Body of pancreas (tissue), 4 donors: ENCODE data around the gene SLC2A2. TPM values are rescaled to one million over a fixed set of nuclear protein-coding genes. Genes with fewer than 3 reads are reported as not detected.

Experiments
- ATAC-seq: fragments of 150-250 bp; one replicate; pipeline ENCODE4 v1.9.1; 2016
- DNase-seq, 4 donors: peaks; one replicate each; pipeline ENCODE4 v3.0.0-alpha.2; 2019
- H3K27ac ChIP-seq, 4 donors: fragments of 200-600 bp; sonication (generic); 1 replicate in 3 of 4; 2 replicates in 1 of 4; pipeline versions ENCODE4 v1.5.1 to v1.6.1; 2016 to 2019; ENCODE audit warnings: mild to moderate bottlenecking in 1 of 4, mixed read lengths in 1 of 4, moderate library complexity in 1 of 4
- H3K27me3 ChIP-seq, 2 donors: fragments of 200-600 bp; sonication (generic); one replicate each; pipeline ENCODE4 v1.6.0; 2016; ENCODE audit warnings: mild to moderate bottlenecking in 1 of 2
- H3K36me3 ChIP-seq, 2 donors: fragments of 200-600 bp; sonication (generic); replicated peaks in 1 of 2; 2 replicates each; pipeline ENCODE4 v1.5.1; 2016; ENCODE audit warnings: low read depth in 2 of 2; ENCODE audit not compliant: insufficient read depth in 1 of 2
- H3K4me1 ChIP-seq: fragments of 200-600 bp; sonication (generic); one replicate; pipeline ENCODE4 v1.6.0; 2016
- H3K4me3 ChIP-seq, 2 donors: fragments of 200-600 bp; sonication (generic); 1 replicate in 1 of 2; 2 replicates in 1 of 2; pipeline ENCODE4 v1.5.1; 2016 to 2019
- H3K9me3 ChIP-seq, 3 donors: fragments of 200-600 bp; sonication (generic); 1 replicate in 2 of 3; 2 replicates in 1 of 3; pipeline ENCODE4 v1.5.1; 2016
- CTCF ChIP-seq, 7 experiments: fragments of 450-650 bp in 4 of 7; fragments of 200-600 bp in 3 of 7; sonication (generic) in 3 of 7; IDR thresholded peaks; one replicate each; pipeline ENCODE4 v1.5.1; 2016 to 2019; ENCODE audit warnings: antibody characterized with exemption in 7 of 7
- POLR2A ChIP-seq, 3 donors: fragments of 450-650 bp; IDR thresholded peaks; one replicate each; pipeline ENCODE4 v1.6.1; 2016; ENCODE audit warnings: antibody characterized with exemption in 3 of 3, mild to moderate bottlenecking in 2 of 3
- WGBS, 2 donors: methylation state at CpG; one replicate each; pipeline ENCODE4 v1.1.5; 2017; 5-methylcytosine and 5-hydroxymethylcytosine counted together
- intact Hi-C: fragments of 100-400 bp; cut with DNase I; formaldehyde crosslinking; loops from one replicate; pipeline ENCODE4 v1.15.1; 2023
- total RNA-seq, 2 donors: library from RNA; depleted of rRNA; stranded (reverse); fragments of >200 nt; gene quantifications; one replicate each; pipeline ENCODE4 v1.1.0, GENCODE V29; 2016

The SLC2A2 gene
- total RNA-seq, 2 donors from 2014 or later, result 2.9 to 8.2 TPM

DNA sequence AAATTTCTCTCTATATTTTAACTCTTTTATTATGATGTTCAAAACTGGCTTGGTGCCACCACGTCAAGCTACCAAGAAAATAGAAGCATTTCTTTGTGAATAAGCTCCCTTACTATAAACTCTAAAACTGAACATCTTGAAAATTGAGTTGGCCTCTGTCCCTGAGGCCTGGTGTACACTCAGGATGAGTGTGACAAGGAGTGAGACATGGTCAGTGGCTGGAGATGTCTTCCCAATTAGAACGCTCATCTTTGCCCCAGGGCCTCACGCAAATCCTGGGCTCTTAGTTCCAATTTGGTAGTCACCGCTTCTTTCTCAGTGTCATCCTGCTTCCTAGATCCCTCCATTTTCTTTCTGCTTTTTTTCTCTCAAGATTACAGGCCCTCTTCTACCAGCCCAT, 26.2 kb downstream of the SLC2A2 start:
- Histone ChIP-seq H3K27me3 (no peaks in the 10 kb centered on the region), H3K4me3 (no peak overlapping the region), H3K9me3 (no peaks in the 10 kb centered on the region), H3K4me1 (peaks cover 45% of the 10 kb centered on the region), H3K36me3 (no peaks in the 10 kb centered on the region), H3K27ac (peak overlapping the region; percentile 20 to 75 (median 37))
- TF ChIP-seq CTCF (IDR thresholded peaks at IDR 0.05) (no peak), POLR2A (IDR thresholded peaks at IDR 0.05) (no peak)
- no peak for ATAC-seq
- intact Hi-C loops, result no loop called here
- 70 to 82% methylated on average over 4 of the region's 4 CpGs for WGBS, 2 donors
- no peak for DNase-seq

DNA sequence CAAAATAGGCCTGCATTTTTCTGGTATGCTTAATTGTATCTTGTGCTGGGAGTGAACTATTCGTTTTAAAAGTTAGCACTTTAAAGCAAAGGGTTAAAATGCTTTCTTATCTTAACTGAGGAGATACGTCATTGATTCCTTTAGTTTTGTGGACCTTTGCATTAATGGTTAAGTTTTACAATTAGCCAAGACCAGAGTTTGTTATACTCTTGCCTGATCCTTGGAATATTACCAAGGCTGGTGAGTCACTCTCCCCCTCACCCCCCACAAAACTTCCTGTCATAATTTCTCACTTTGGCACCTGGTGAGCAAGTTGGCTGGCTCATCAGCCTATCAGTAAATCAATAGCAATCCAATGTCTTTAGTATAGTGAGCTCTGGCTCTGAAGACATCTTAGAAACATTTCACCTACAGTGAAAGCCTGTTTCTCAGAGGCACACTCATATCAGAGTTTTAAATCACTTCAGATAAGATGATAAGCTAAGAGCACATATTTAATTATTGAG, 26.7 kb downstream of the SLC2A2 start:
- intact Hi-C loops, result no loop called here
- peak overlapping the region; percentile 20 to 75 (median 37) for H3K27ac ChIP-seq

GRCh38 chr3:170997961-170998913, 28.3 kb downstream of the SLC2A2 start:
- peak in 3 of 4 donors; percentile 27 to 49 (median 34) for DNase-seq
- Histone ChIP-seq H3K4me3 (no peak overlapping the region), H3K27me3 (no peaks in the 10 kb centered on the region), H3K36me3 (no peaks in the 10 kb centered on the region), H3K4me1 (peaks cover 45% of the 10 kb centered on the region), H3K27ac (peak overlapping the region in 3 of 4 donors; percentile 22 to 75 (median 44)), H3K9me3 (no peaks in the 10 kb centered on the region)
- no peak for ATAC-seq
- 59 to 74% methylated on average over 5 of the region's 5 CpGs for WGBS, 2 donors
- TF ChIP-seq CTCF (IDR thresholded peaks at IDR 0.05) (no peak), POLR2A (IDR thresholded peaks at IDR 0.05) (no peak)
- intact Hi-C loops, result no loop called here

More for the DNA sequence above, 26.7 kb downstream of the SLC2A2 start:
- Histone ChIP-seq H3K4me1 (peaks cover 45% of the 10 kb centered on the region), H3K4me3 (no peak overlapping the region), H3K27me3 (no peaks in the 10 kb centered on the region), H3K9me3 (no peaks in the 10 kb centered on the region), H3K36me3 (no peaks in the 10 kb centered on the region)
- WGBS, 2 donors, result 11 to 14% methylated on average over 2 of the region's 2 CpGs
- ATAC-seq (peak; percentile 83), DNase-seq (peak; percentile 60 to 79 (median 70))
- TF ChIP-seq CTCF (IDR thresholded peaks at IDR 0.05) (no peak), POLR2A (IDR thresholded peaks at IDR 0.05) (no peak)

DNA sequence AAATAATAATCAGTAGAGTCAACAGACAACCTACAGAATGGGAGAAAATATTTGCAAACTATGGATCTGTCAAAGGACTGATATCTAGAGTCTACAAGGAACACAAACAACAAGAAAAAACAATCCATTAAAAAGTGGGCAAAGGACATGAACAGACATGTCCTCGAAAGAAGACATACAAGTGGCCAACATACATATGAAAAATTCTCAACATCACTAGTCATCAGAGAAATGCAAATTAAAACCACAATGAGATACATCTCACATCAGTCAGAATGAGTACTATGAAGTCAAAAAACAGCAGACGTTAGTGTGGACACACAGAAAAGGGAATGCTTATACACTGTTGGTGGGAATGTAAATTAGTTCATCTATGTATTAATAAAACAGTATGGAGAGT, 33.7 kb downstream of the SLC2A2 start:
- H3K36me3 ChIP-seq, result no peaks in the 10 kb centered on the region
- no peak overlapping the region for H3K4me3 ChIP-seq
- H3K27ac ChIP-seq, result no peak overlapping the region
- WGBS, 2 donors, result 38 to 67% methylated on average over 2 of the region's 2 CpGs
- H3K27me3 ChIP-seq, result no peaks in the 10 kb centered on the region
- DNase-seq (no peak), ATAC-seq (no peak)
- no peak for TF ChIP-seq CTCF (IDR thresholded peaks at IDR 0.05)
- TF ChIP-seq POLR2A (IDR thresholded peaks at IDR 0.05), result no peak
- intact Hi-C loops, result no loop called here
- no peaks in the 10 kb centered on the region for H3K9me3 ChIP-seq
- peaks cover 4% of the 10 kb centered on the region for H3K4me1 ChIP-seq
